Heart right ventricle (tissue), 16 donors: ENCODE results near the gene FMO2. TPM values are rescaled to one million over a fixed set of nuclear protein-coding genes. Genes with fewer than 3 reads are reported as not detected.
A peak's percentile ranks its signal among the peaks of the same experiment; 100 is the strongest.
"Not testable (repeated sequence)": the region's sequence is repeated elsewhere in the genome, so short reads cannot be mapped to it uniquely, and the experiment has no call there.

Experiments
- ATAC-seq, 8 donors: fragments of 200-7000 bp; cut with Tn5 transposase; one replicate each; pipeline ENCODE4 v1.9.1; 2020; ENCODE audit warnings: mild to moderate bottlenecking in 8 of 8, moderate library complexity in 8 of 8, moderate number of reproducible peaks in 1 of 8
- DNase-seq, 2 donors: peaks; one replicate each; pipeline ENCODE4 v3.0.0-alpha.2; 2020
- H3K27ac ChIP-seq, 10 donors: fragments of 200-600 bp; sonication (generic) in 2 of 10; one replicate each; pipeline versions ENCODE4 v1.5.0 to v1.8.0; 2020 to 2022; ENCODE audit warnings: mild to moderate bottlenecking in 3 of 10
- H3K27me3 ChIP-seq, 7 donors: fragments of 200-600 bp; one replicate each; pipeline ENCODE4 v1.8.0; 2021 to 2022; ENCODE audit warnings: mild to moderate bottlenecking in 2 of 7
- H3K36me3 ChIP-seq, 9 donors: fragments of 200-600 bp; sonication (generic) in 1 of 9; one replicate each; pipeline versions ENCODE4 v1.5.0 to v1.8.0; 2020 to 2022; ENCODE audit warnings: mild to moderate bottlenecking in 2 of 9
- H3K4me1 ChIP-seq, 9 donors: fragments of 200-600 bp; sonication (generic) in 1 of 9; one replicate each; pipeline versions ENCODE4 v1.5.0 to v1.8.0; 2020 to 2022; ENCODE audit warnings: mild to moderate bottlenecking in 4 of 9
- H3K4me3 ChIP-seq, 10 donors: fragments of 200-600 bp; sonication (generic) in 2 of 10; one replicate each; pipeline versions ENCODE4 v1.5.0 to v1.8.0; 2020 to 2022; ENCODE audit warnings: mild to moderate bottlenecking in 7 of 10, moderate library complexity in 2 of 10
- H3K9me3 ChIP-seq, 11 donors: fragments of 200-600 bp in 10 of 11; sonication (generic) in 2 of 11; one replicate each; pipeline versions ENCODE4 v1.5.0 to v1.8.0; 2013 to 2022; ENCODE audit warnings: mild to moderate bottlenecking in 2 of 11, control low read depth in 1 of 11, moderate library complexity in 1 of 11
- CTCF ChIP-seq, 9 donors: fragments of 200-600 bp; sonication (generic) in 2 of 9; IDR thresholded peaks; one replicate each; pipeline versions ENCODE4 v1.5.0 to v1.8.0; 2021 to 2022; ENCODE audit warnings: antibody characterized with exemption in 9 of 9, mild to moderate bottlenecking in 5 of 9, moderate library complexity in 1 of 9
- WGBS, 2 donors: extraction: QIAGEN DNeasy Blood & Tissue Kit; methylation state at CpG; one replicate each; pipeline ENCODE4 v1.1.7; 2013; ENCODE audit warnings: inconsistent platforms in 1 of 2; 5-methylcytosine and 5-hydroxymethylcytosine counted together
- intact Hi-C, 10 donors: fragments of 100-400 bp; cut with DNase I; formaldehyde crosslinking; loops; one replicate each; pipeline versions ENCODE4 v1.11.1 to v1.14.2; 2022
- polyA plus RNA-seq, 2 donors: library from polyadenylated mRNA; stranded (reverse); fragments of 200-250 nt; gene quantifications; one replicate each; pipeline ENCODE4 v1.2.3, GENCODE V29; 2013
- total RNA-seq, 10 donors: library from RNA; stranded (reverse); fragmentation: NEBNext Ultra II Directional in 3 of 10; extraction: Animal tissue kit (Norgen Biotek cat#: 25700) in 3 of 10; gene quantifications; one replicate each; pipeline versions ENCODE4 v1.2.1 to v1.2.4, GENCODE V29; 2021 to 2023
- donor health status: Arrhythmogenic right ventricular cardiomyopathy.
- donor health status: ischemic (EF 13 %, LVEDD 7.1; RV severe dilation, severe dysfunction).
- donor health status: healthy with polysubstance abuse.
- donor health status: DM: no; HTN: yes; CAD: no.
- donor health status: DM: no; HTN: no; CAD: no.
- donor health status: ischemic (EF 25% LVEDD 6.9; RV normal size, moderate dysfunction).
- donor health status: ischemic (EF 25% LVEDD 5.7; RV mildly dilated, moderate dysfunction).
- donor health status: healthy.
- donor health status: DM: yes; HTN: yes; CAD: no.
- donor health status: Ischemic cardiomyopathy.
- donor health status: ischemic (EF 35%, LVEDD 5.7; RV mildly dilated, moderate dysfunction).
- donor health status: nonischemic (EF 11% LVEDD 7.7; RV severe dilation, severe dysfunction).
- donor health status: DM: yes; HTN: yes; CAD: no.
- donor health status: PGD.
- donor health status: ischemic (EF 29% LVEDD 5.4; RV normal size, mild dysfunction).
- donor health status: nonischemic (EF 23%, LVEDD 6.1; RV moderate dilation, normal function).

The FMO2 gene
- total and polyA plus RNA-seq, 12 donors, result 7.6 to 78.5 (median 28.7) TPM

- peak in 1 of 2 donors; percentile 45 for DNase-seq
- H3K4me1 ChIP-seq, result peaks cover 0 to 55% (median 26%) of the 10 kb centered on the region in 9 donors
- H3K27me3 ChIP-seq, result no peaks in the 10 kb centered on the region
- no peaks in the 10 kb centered on the region for H3K9me3 ChIP-seq
- H3K27ac ChIP-seq, result peak overlapping the region in 7 of 10 donors; percentile 63 to 85 (median 71)
- ATAC-seq, result peak in 7 of 8 donors; percentile 67 to 86 (median 74)
- TF ChIP-seq CTCF (IDR thresholded peaks at IDR 0.05), result no peak
- intact Hi-C loops, result loop anchor here in 3 of 10 donors (2.0 to 10.0 kb wide), 3 partner anchors 36 to 258 kb away; partner anchors contain the start of gene FMO2 (in 1 of the 3)
- 55 to 60% methylated on average over 5 of the region's 5 CpGs for WGBS, 2 donors
- H3K36me3 ChIP-seq, result no peaks in the 10 kb centered on the region
- H3K4me3 ChIP-seq, result no peak overlapping the region
These were observed 37.8 kb downstream of the FMO2 start for GRCh38 chr1:171222936-171223335.

GRCh38 chr1:171224257-171224656 lies 39.2 kb downstream of the FMO2 start:
- Histone ChIP-seq H3K27ac (peak overlapping the region in 3 of 10 donors; percentile 35 to 74 (median 65)), H3K4me1 (peaks cover 0 to 42% (median 20%) of the 10 kb centered on the region in 9 donors)
- not testable (repeated sequence) for H3K36me3 ChIP-seq, DNase-seq, H3K4me3 ChIP-seq, H3K27me3 ChIP-seq, H3K9me3 ChIP-seq, ATAC-seq
- WGBS, 2 donors, result 93 to 96% methylated on average over 4 of the region's 4 CpGs
- intact Hi-C loops, result loop anchor here in 2 of 10 donors (5.0 to 10.0 kb wide), 2 partner anchors 37 to 259 kb away; partner anchors contain the start of gene FMO2 (in 1 of the 2)

- no peaks in the 10 kb centered on the region for H3K27me3 ChIP-seq
- peaks cover 0 to 28% (median 11%) of the 10 kb centered on the region in 9 donors for H3K4me1 ChIP-seq
- H3K9me3 ChIP-seq, result no peaks in the 10 kb centered on the region
- intact Hi-C loops, result loop anchor here (1.0 to 10.0 kb wide), 12 partner anchors 38 to 262 kb away; partner anchors contain the start of gene FMO2 (in 2 of the 10)
- WGBS, 2 donors, result 61 to 70% methylated on average over 1 of the region's 1 CpG
- H3K36me3 ChIP-seq, result no peaks in the 10 kb centered on the region
- no peak overlapping the region for H3K4me3 ChIP-seq
- H3K27ac ChIP-seq, result no peak overlapping the region
- ATAC-seq, result peak in 7 of 8 donors; percentile 68 to 87 (median 79)
- DNase-seq, result peak in 1 of 2 donors; percentile 46
- TF ChIP-seq CTCF (IDR thresholded peaks at IDR 0.05), result peak; percentile 66 to 89 (median 84)
These were observed 41.8 kb downstream of the FMO2 start for GRCh38 chr1:171226747-171227370.

- no peak for TF ChIP-seq CTCF (IDR thresholded peaks at IDR 0.05)
These were observed 46.2 kb downstream of the FMO2 start for GRCh38 chr1:171231326-171231725.

GRCh38 chr1:171233183-171233582 lies 48.1 kb downstream of the FMO2 start:
- DNase-seq (no peak), ATAC-seq (no peak)
- TF ChIP-seq CTCF (IDR thresholded peaks at IDR 0.05), result no peak
- Histone ChIP-seq H3K9me3 (peaks cover 0 to 4% (median 0%) of the 10 kb centered on the region in 11 donors), H3K4me3 (no peak overlapping the region), H3K36me3 (no peaks in the 10 kb centered on the region), H3K4me1 (no peaks in the 10 kb centered on the region), H3K27me3 (no peaks in the 10 kb centered on the region), H3K27ac (no peak overlapping the region)
- WGBS, 2 donors, result 96 to 98% methylated on average over 1 of the region's 1 CpG
- intact Hi-C loops, result no loop called here

More at GRCh38 chr1:171231326-171231725, 46.2 kb downstream of the FMO2 start:
- Histone ChIP-seq H3K4me1 (peaks cover 0 to 6% (median 0%) of the 10 kb centered on the region in 9 donors), H3K27me3 (no peaks in the 10 kb centered on the region), H3K4me3 (no peak overlapping the region), H3K9me3 (peaks cover 0 to 2% (median 0%) of the 10 kb centered on the region in 11 donors), H3K27ac (no peak overlapping the region), H3K36me3 (no peaks in the 10 kb centered on the region)
- ATAC-seq, result no peak
- intact Hi-C loops, result no loop called here
- DNase-seq, result no peak

GRCh38 chr1:171236231-171236630 lies 51.1 kb downstream of the FMO2 start:
- ATAC-seq, H3K27ac ChIP-seq, DNase-seq, H3K4me3 ChIP-seq, intact Hi-C loops, H3K36me3 ChIP-seq, H3K4me1 ChIP-seq, H3K27me3 ChIP-seq: not testable (repeated sequence)
- WGBS, 2 donors, result 91 to 94% methylated on average over 4 of the region's 4 CpGs
- H3K9me3 ChIP-seq, result peaks cover 0 to 19% (median 5%) of the 10 kb centered on the region in 11 donors
